ENCODE results near the gene MMP11. TPM values are rescaled to one million over a fixed set of nuclear protein-coding genes. Genes with fewer than 3 reads are reported as not detected.

MMP11 gene
- total RNA-seq, 1 donor from 2014 or later: 7.6 TPM

GRCh38 chr22:23801886-23802377 lies 29.3 kb downstream of the MMP11 start:
- Histone ChIP-seq H3K36me3 (peaks cover 66 to 83% of the 10 kb centered on the region in 2 donors), H3K4me3 (no peak overlapping the region), H3K27ac (no peak overlapping the region), H3K27me3 (no peaks in the 10 kb centered on the region), H3K9me3 (no peaks in the 10 kb centered on the region), H3K4me1 (no peaks in the 10 kb centered on the region)
- DNase-seq (ENCODE audit: low spot score in 2 of 2): no peak
- intact Hi-C loops (cut with DNase I): no loop called here
- no peak for TF ChIP-seq CTCF (IDR thresholded peaks at IDR 0.05)

GRCh38 chr22:23803001-23803819 lies 30.6 kb downstream of the MMP11 start:
- Histone ChIP-seq H3K36me3 (peaks cover 69 to 84% of the 10 kb centered on the region in 2 donors), H3K4me3 (no peak overlapping the region), H3K27me3 (no peaks in the 10 kb centered on the region), H3K4me1 (no peaks in the 10 kb centered on the region), H3K9me3 (no peaks in the 10 kb centered on the region), H3K27ac (no peak overlapping the region)
- intact Hi-C loops (cut with DNase I): no loop called here
- no peak for TF ChIP-seq CTCF (IDR thresholded peaks at IDR 0.05)
- no peak for DNase-seq (ENCODE audit: low spot score in 2 of 2)

GRCh38 chr22:23804781-23805291 lies 32.2 kb downstream of the MMP11 start:
- intact Hi-C loops (cut with DNase I): no loop called here
- H3K4me1 ChIP-seq: no peaks in the 10 kb centered on the region
- no peak for DNase-seq (ENCODE audit: low spot score in 2 of 2)
- H3K4me3 ChIP-seq: no peak overlapping the region
- no peaks in the 10 kb centered on the region for H3K9me3 ChIP-seq
- no peak for TF ChIP-seq CTCF (IDR thresholded peaks at IDR 0.05)
- no peaks in the 10 kb centered on the region for H3K27me3 ChIP-seq
- H3K27ac ChIP-seq: no peak overlapping the region
- H3K36me3 ChIP-seq: peaks cover 63 to 78% of the 10 kb centered on the region in 2 donors

GRCh38 chr22:23806837-23807236 lies 34.2 kb downstream of the MMP11 start:
- no peak for DNase-seq (ENCODE audit: low spot score in 2 of 2)
- Histone ChIP-seq H3K4me3 (no peak overlapping the region), H3K36me3 (peaks cover 49 to 68% of the 10 kb centered on the region in 2 donors), H3K4me1 (no peaks in the 10 kb centered on the region), H3K27ac (no peak overlapping the region), H3K9me3 (no peaks in the 10 kb centered on the region), H3K27me3 (no peaks in the 10 kb centered on the region)
- TF ChIP-seq CTCF (IDR thresholded peaks at IDR 0.05): no peak
- intact Hi-C loops (cut with DNase I): no loop called here

GRCh38 chr22:23812378-23812777 lies 39.7 kb downstream of the MMP11 start:
- H3K9me3 ChIP-seq: no peaks in the 10 kb centered on the region
- no peaks in the 10 kb centered on the region for H3K4me1 ChIP-seq
- TF ChIP-seq CTCF (IDR thresholded peaks at IDR 0.05): no peak
- H3K27me3 ChIP-seq: no peaks in the 10 kb centered on the region
- H3K36me3 ChIP-seq: peaks cover 21 to 46% of the 10 kb centered on the region in 2 donors
- DNase-seq (ENCODE audit: low spot score in 2 of 2): no peak
- no peak overlapping the region for H3K27ac ChIP-seq
- H3K4me3 ChIP-seq: no peak overlapping the region
- intact Hi-C loops (cut with DNase I): no loop called here

All from ascending aorta (tissue), 2 donors.